ENCODE data around the gene GRM7. TPM values are rescaled to one million over a fixed set of nuclear protein-coding genes. Genes with fewer than 3 reads are reported as not detected.

Gene GRM7
- total and polyA plus RNA-seq, 2 experiments from 2014 or later = 0.40 TPM; not detected in 1

- no peaks in the 10 kb centered on the region for H3K79me2 ChIP-seq (replicated peaks; ENCODE audit: insufficient read depth)
- no peaks in the 10 kb centered on the region for H4K20me1 ChIP-seq (replicated peaks; ENCODE audit: insufficient read depth)
- no peak overlapping the region for H3K4me3 ChIP-seq
- H3K4me1 ChIP-seq (ENCODE audit: insufficient read depth) = peaks cover 11% of the 10 kb centered on the region
- Mint-ChIP-seq H3K4me1 (peaks cover 15% of the 10 kb centered on the region; the same call in 2 of the 3 replicates), H3K4me3 (no peak overlapping the region), H3K27ac (no peak overlapping the region), H3K9me3 (no peaks in the 10 kb centered on the region), H3K36me3 (ENCODE audit: low read depth) (no peaks in the 10 kb centered on the region), H3K27me3 (ENCODE audit: insufficient read depth, low read depth, poor library complexity) (peaks cover 4% of the 10 kb centered on the region)
- TF ChIP-seq POLR2AphosphoS5 (IDR thresholded peaks at IDR 0.05; ENCODE audit: low read depth) (no peak), CTCF (conservative IDR thresholded peaks at IDR 0.05; ENCODE audit: low read depth in 2 of 2) (no peak), ZNF331 (CRISPR knock-in tag; IDR thresholded peaks at IDR 0.05; ENCODE audit: low read depth) (no peak)
- H3K36me3 ChIP-seq (ENCODE audit: insufficient read depth) = no peaks in the 10 kb centered on the region
- H3K9me2 ChIP-seq (ENCODE audit: insufficient read depth) = no peaks in the 10 kb centered on the region
- H3K27me3 ChIP-seq (ENCODE audit: insufficient read depth) = no peaks in the 10 kb centered on the region
- DNase-seq (ENCODE audit: low spot score) (no peak), ATAC-seq (no peak)
- no peak overlapping the region for H3K4me2 ChIP-seq
- no peak overlapping the region for H2AFZ ChIP-seq
- H3K27ac ChIP-seq (ENCODE audit: low read depth) = no peak overlapping the region
- no peaks in the 10 kb centered on the region for H3F3A ChIP-seq (replicated peaks; ENCODE audit: low read depth)
Measured at GRCh38 chr3:7734456-7734855, 873.5 kb downstream of the GRM7 start.

- peaks cover 8% of the 10 kb centered on the region for H3K9me2 ChIP-seq (ENCODE audit: insufficient read depth)
- H3K27ac ChIP-seq (ENCODE audit: low read depth) = no peak overlapping the region
- no peak for ATAC-seq
- no peaks in the 10 kb centered on the region for H4K20me1 ChIP-seq (replicated peaks; ENCODE audit: insufficient read depth)
- H3K4me1 Mint-ChIP-seq = peaks cover under 1% of the 10 kb centered on the region; the same call in 2 of the 3 replicates
- no peaks in the 10 kb centered on the region for H3K79me2 ChIP-seq (replicated peaks; ENCODE audit: insufficient read depth)
- no peaks in the 10 kb centered on the region for H3K36me3 Mint-ChIP-seq (ENCODE audit: low read depth)
- peaks cover 6% of the 10 kb centered on the region for H3K4me1 ChIP-seq (ENCODE audit: insufficient read depth)
- no peaks in the 10 kb centered on the region for H3K9me3 Mint-ChIP-seq
- H3K27me3 ChIP-seq (ENCODE audit: insufficient read depth) = no peaks in the 10 kb centered on the region
- no peaks in the 10 kb centered on the region for H3F3A ChIP-seq (replicated peaks; ENCODE audit: low read depth)
- no peaks in the 10 kb centered on the region for H3K36me3 ChIP-seq (ENCODE audit: insufficient read depth)
- H2AFZ ChIP-seq = no peak overlapping the region
- DNase-seq (ENCODE audit: low spot score) = no peak
- no peak overlapping the region for H3K4me3 ChIP-seq
- H3K27ac Mint-ChIP-seq = no peak overlapping the region
- peaks cover 4% of the 10 kb centered on the region for H3K27me3 Mint-ChIP-seq (ENCODE audit: insufficient read depth, low read depth, poor library complexity)
- H3K4me2 ChIP-seq = no peak overlapping the region
- H3K4me3 Mint-ChIP-seq = no peak overlapping the region
- TF ChIP-seq NANOG (IDR thresholded peaks at IDR 0.05; ENCODE audit: borderline replicate concordance) (no peak), ZNF114 (CRISPR knock-in tag; IDR thresholded peaks at IDR 0.05) (no peak), ETS1 (IDR thresholded peaks at IDR 0.05) (no peak), POLR2AphosphoS5 (IDR thresholded peaks at IDR 0.05; ENCODE audit: low read depth) (no peak), CREB1 (CRISPR knock-in tag; IDR thresholded peaks at IDR 0.05; ENCODE audit: low read depth) (no peak), REST (IDR thresholded peaks at IDR 0.05; ENCODE audit: unreplicated experiment) (no peak), EZH2phosphoT487 (IDR thresholded peaks at IDR 0.05; ENCODE audit: unreplicated experiment) (no peak), STAT1 (IDR thresholded peaks at IDR 0.05; ENCODE audit: unreplicated experiment) (no peak), ZNF331 (CRISPR knock-in tag; IDR thresholded peaks at IDR 0.05; ENCODE audit: low read depth) (no peak), JUNB (IDR thresholded peaks at IDR 0.05; ENCODE audit: unreplicated experiment) (no peak), EZH2 (IDR thresholded peaks at IDR 0.05; ENCODE audit: low read depth, unreplicated experiment) (no peak), CTCF (conservative IDR thresholded peaks at IDR 0.05; ENCODE audit: low read depth in 2 of 2) (no peak)
Measured at GRCh38 chr3:7737263-7737662, 876.3 kb downstream of the GRM7 start.
